K562 (cell line): ENCODE results near the gene RGS7.

Source experiments
- ASH1L ChIP-seq: fragments of 450-650 bp; IDR thresholded peaks from 2 replicates; pipeline ENCODE4 v1.6.1; 2018; ENCODE audit warnings: borderline replicate concordance, mild to moderate bottlenecking, low read depth; ENCODE audit not compliant: partially characterized antibody
- SMC3 ChIP-seq: conservative IDR thresholded peaks from 2 replicates; pipeline ENCODE4 v1.6.1; 2011; ENCODE audit warnings: low read depth, low read length, improper control_type of control experiment; ENCODE audit not compliant: insufficient read depth

DNA sequence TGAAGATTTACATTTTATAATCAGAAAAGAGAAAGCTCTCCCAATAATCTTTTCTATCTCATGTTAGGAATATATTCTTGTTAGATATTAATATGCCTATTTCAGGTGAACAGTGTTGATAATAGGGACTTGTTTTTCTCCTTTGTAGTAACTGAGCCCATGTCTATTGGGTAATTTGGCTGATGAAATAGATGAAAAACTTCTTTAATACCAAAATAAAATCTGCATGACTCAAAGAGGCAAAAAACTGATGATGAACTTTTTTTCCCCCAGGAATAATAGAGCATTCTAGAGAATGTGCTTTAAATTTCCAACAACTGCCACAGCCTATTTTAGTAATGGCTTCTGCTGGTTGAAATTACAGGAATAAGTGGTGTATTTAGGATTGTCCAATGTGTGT, 566.1 kb downstream of the RGS7 start:
- no peak for TF ChIP-seq ASH1L
- TF ChIP-seq SMC3: no peak
